B cell (primary cell): ENCODE results near the gene F2R. TPM values are rescaled to one million over a fixed set of nuclear protein-coding genes. Genes with fewer than 3 reads are reported as not detected.

Experiments
- ATAC-seq: fragments of 200-7000 bp; cut with Tn5 transposase; one replicate; pipeline ENCODE4 v1.10.0; 2021; ENCODE audit warnings: low read depth, mild to moderate bottlenecking, moderate number of reproducible peaks, moderate library complexity
- CTCF ChIA-PET: fragments of 350-600 bp; sonication (Branson Sonifier 250); formaldehyde crosslinking; loops from one replicate; lab custom pipeline; 2021; ENCODE audit warnings: antibody characterized with exemption, inconsistent platforms; lab: Charles Lee
- POLR2A ChIA-PET: fragments of 350-600 bp; sonication (Branson Sonifier 250); formaldehyde crosslinking; loops from one replicate; lab custom pipeline; 2021; ENCODE audit warnings: antibody characterized with exemption; lab: Charles Lee
- DNase-seq: peaks from one replicate; pipeline ENCODE4 v3.0.0; 2013
- H2AFZ ChIP-seq: 2 replicates; pipeline ENCODE4 v1.6.1; 2012; ENCODE audit warnings: mild to moderate bottlenecking, low read depth, low read length; ENCODE audit not compliant: insufficient read depth, poor library complexity, severe bottlenecking
- H3K27ac ChIP-seq, 2 donors: 1 replicate in 1 of 2; 2 replicates in 1 of 2; pipeline ENCODE4 v1.5.1; 2012 to 2013; ENCODE audit warnings: low read length in 2 of 2, mild to moderate bottlenecking in 2 of 2, moderate library complexity in 1 of 2
- H3K27me3 ChIP-seq, 4 experiments: fragments of 200-600 bp in 1 of 4; sonication (generic) in 1 of 4; replicated peaks in 1 of 4; 1 replicate in 2 of 4; 2 replicates in 2 of 4; pipeline versions ENCODE4 v1.6.1 to v1.7.0; 2013 to 2016; ENCODE audit warnings: low read length in 3 of 4, mild to moderate bottlenecking in 2 of 4, mixed read lengths in 1 of 4, moderate library complexity in 1 of 4; ENCODE audit not compliant: insufficient read depth in 4 of 4, control insufficient read depth in 3 of 4; ENCODE audit errors: control extremely low read depth in 1 of 4
- H3K36me3 ChIP-seq, 2 experiments: replicated peaks in 1 of 2; 1 replicate in 1 of 2; 2 replicates in 1 of 2; pipeline versions ENCODE4 v1.6.1 to v1.7.1; 2013; ENCODE audit warnings: low read length in 1 of 2; ENCODE audit not compliant: insufficient read depth in 2 of 2, control insufficient read depth in 1 of 2; ENCODE audit errors: control extremely low read depth in 1 of 2, extremely low read depth in 1 of 2
- H3K4me1 ChIP-seq, 2 donors: fragments of 200-600 bp in 1 of 2; sonication (generic) in 1 of 2; 1 replicate in 1 of 2; 2 replicates in 1 of 2; pipeline versions ENCODE4 v1.5.1 to v1.6.1; 2013 to 2017; ENCODE audit warnings: low read length in 2 of 2; ENCODE audit not compliant: control insufficient read depth in 2 of 2, insufficient read depth in 2 of 2
- H3K4me2 ChIP-seq: replicated peaks from 2 replicates; pipeline ENCODE3; 2012; ENCODE audit warnings: mild to moderate bottlenecking, low read depth, low read length; ENCODE audit not compliant: poor library complexity, severe bottlenecking
- H3K4me3 ChIP-seq, 5 experiments: fragments of 200-600 bp in 1 of 5; sonication (generic) in 1 of 5; 1 replicate in 3 of 5; 2 replicates in 2 of 5; pipeline versions ENCODE4 v1.5.1 to v1.7.0; 2011 to 2016; ENCODE audit warnings: low read length in 4 of 5, mild to moderate bottlenecking in 4 of 5, low read depth in 2 of 5, control low read depth in 1 of 5, moderate library complexity in 1 of 5; ENCODE audit not compliant: insufficient read depth in 1 of 5; ENCODE audit errors: control extremely low read depth in 1 of 5, extremely low read depth in 1 of 5
- H3K79me2 ChIP-seq: fragments of 200-600 bp; sonication (generic); one replicate; pipeline ENCODE4 v1.6.0; 2016; ENCODE audit warnings: low read length; ENCODE audit not compliant: control insufficient read depth, insufficient read depth
- H3K9ac ChIP-seq: fragments of 200-600 bp; sonication (generic); 2 replicates; pipeline ENCODE4 v1.6.1; 2017; ENCODE audit warnings: mild to moderate bottlenecking, low read length, moderate library complexity
- H3K9me3 ChIP-seq, 3 donors: one replicate each; pipeline versions ENCODE4 v1.6.1 to v1.7.1; 2013; ENCODE audit warnings: low read length in 2 of 3; ENCODE audit not compliant: control insufficient read depth in 2 of 3, insufficient read depth in 1 of 3; ENCODE audit errors: control extremely low read depth in 1 of 3
- H4K20me1 ChIP-seq: 2 replicates; pipeline ENCODE4 v1.6.0; 2012; ENCODE audit warnings: mild to moderate bottlenecking, low read length; ENCODE audit not compliant: insufficient read depth, control insufficient read depth, poor library complexity, severe bottlenecking
- H3K27ac Mint-ChIP-seq: one replicate; pipeline ENCODE4 v1.8.0; 2021; ENCODE audit warnings: mixed read lengths
- H3K27me3 Mint-ChIP-seq: one replicate; pipeline ENCODE4 v1.8.0; 2021; ENCODE audit warnings: mixed read lengths
- H3K4me1 Mint-ChIP-seq: one replicate; pipeline ENCODE4 v1.8.0; 2021; ENCODE audit warnings: mixed read lengths
- H3K4me3 Mint-ChIP-seq: one replicate; pipeline ENCODE4 v1.8.0; 2021; ENCODE audit warnings: mixed read lengths
- H3K9me3 Mint-ChIP-seq: one replicate; pipeline ENCODE4 v1.8.0; 2022; ENCODE audit warnings: mixed read lengths; ENCODE audit not compliant: insufficient read depth
- CTCF ChIP-seq: fragments of 200-600 bp; IDR thresholded peaks from one replicate; pipeline ENCODE4 v1.8.0; 2022; ENCODE audit warnings: antibody characterized with exemption, mild to moderate bottlenecking
- EZH2 ChIP-seq: IDR thresholded peaks from 2 replicates; pipeline ENCODE4 v1.6.1; 2012; ENCODE audit warnings: borderline replicate concordance, low read depth, mild to moderate bottlenecking, moderate library complexity, low read length; ENCODE audit not compliant: insufficient read depth, poor library complexity, severe bottlenecking
- WGBS: methylation state at CpG from one replicate; pipeline ENCODE4 v1.1.5; 2013; ENCODE audit warnings: missing lambda C conversion rate; ENCODE audit not compliant: insufficient coverage; 5-methylcytosine and 5-hydroxymethylcytosine counted together
- intact Hi-C: fragments of 100-400 bp; cut with micrococcal nuclease; formaldehyde crosslinking; loops from one replicate; pipeline ENCODE4 v1.10.0; 2022
- polyA plus RNA-seq: library from polyadenylated mRNA; depleted of rRNA; stranded (reverse); fragments of >200 nt; gene quantifications from 2 replicates; pipeline ENCODE4 v1.2.3, GENCODE V29; 2012
- total RNA-seq, 2 donors: library from RNA; stranded (reverse); fragments of 120-200 nt in 1 of 2; gene quantifications; 1 replicate in 1 of 2; 2 replicates in 1 of 2; pipeline versions ENCODE4 v1.2.3 to v1.2.4, GENCODE V29; 2013 to 2022

Gene F2R
- total and polyA plus RNA-seq, 2 donors (not counting 1 experiment from before 2014, with no cell fraction given) = 0.25 to 1.4 TPM

- intact Hi-C loops = no loop called here
- Mint-ChIP-seq H3K27me3 (peaks cover 4% of the 10 kb centered on the region), H3K4me3 (no peak overlapping the region), H3K27ac (no peak overlapping the region), H3K4me1 (peaks cover 4% of the 10 kb centered on the region), H3K9me3 (peaks cover 5% of the 10 kb centered on the region)
- 89% methylated on average over 3 of the region's 4 CpGs for WGBS
- H3K9me3 ChIP-seq = peaks cover 1 to 7% (median 5%) of the 10 kb centered on the region in 3 donors
- no peak for ATAC-seq
- no peaks in the 10 kb centered on the region for H3K79me2 ChIP-seq
- peaks cover 0 to 5% of the 10 kb centered on the region in 2 donors for H3K4me1 ChIP-seq
- no peaks in the 10 kb centered on the region for H4K20me1 ChIP-seq
- no peak overlapping the region for H3K4me2 ChIP-seq
- POLR2A ChIA-PET = no interaction called here
- DNase-seq = no peak
- TF ChIP-seq CTCF (no peak), EZH2 (no peak)
- CTCF ChIA-PET = no interaction called here
- H3K9ac ChIP-seq = no peak overlapping the region
- H3K27ac ChIP-seq = no peak overlapping the region
- no peaks in the 10 kb centered on the region for H3K36me3 ChIP-seq
- H3K27me3 ChIP-seq = no peaks in the 10 kb centered on the region
- no peak overlapping the region for H2AFZ ChIP-seq
- H3K4me3 ChIP-seq = no peak overlapping the region
Observed at GRCh38 chr5:76724871-76725270, 8.9 kb downstream of the F2R start.

- H3K79me2 ChIP-seq = no peaks in the 10 kb centered on the region
- CTCF ChIA-PET = interaction anchor here (1.0 to 1.2 kb wide), 2 partner anchors 16 to 45 kb away, joined by 3 read pairs; no protein-coding TSS in a partner anchor
- Mint-ChIP-seq H3K27me3 (peaks cover 15% of the 10 kb centered on the region), H3K9me3 (peaks cover 12% of the 10 kb centered on the region), H3K27ac (no peak overlapping the region), H3K4me3 (no peak overlapping the region), H3K4me1 (peaks cover 8% of the 10 kb centered on the region)
- ATAC-seq (no peak), DNase-seq (no peak)
- POLR2A ChIA-PET = no interaction called here
- H4K20me1 ChIP-seq = no peaks in the 10 kb centered on the region
- no peak overlapping the region for H2AFZ ChIP-seq
- no peak for TF ChIP-seq CTCF
- TF ChIP-seq EZH2 = no peak
- peaks cover 0 to 2% (median 1%) of the 10 kb centered on the region in 4 experiments for H3K27me3 ChIP-seq
- H3K4me2 ChIP-seq = no peak overlapping the region
- no peak overlapping the region for H3K27ac ChIP-seq
- no peak overlapping the region for H3K4me3 ChIP-seq
- no peaks in the 10 kb centered on the region for H3K36me3 ChIP-seq
- peaks cover 1 to 18% (median 11%) of the 10 kb centered on the region in 3 donors for H3K9me3 ChIP-seq
- H3K4me1 ChIP-seq = no peaks in the 10 kb centered on the region
- intact Hi-C loops = no loop called here
- no peak overlapping the region for H3K9ac ChIP-seq
- WGBS = no CpG with 5 or more reads among the region's 4 CpGs
Observed at GRCh38 chr5:76728965-76729364, 13.0 kb downstream of the F2R start.
